ENCODE results near the gene RASGRF1. TPM values are rescaled to one million over a fixed set of nuclear protein-coding genes. Genes with fewer than 3 reads are reported as not detected.

RASGRF1 gene
- total RNA-seq, 1 donor from 2014 or later: not detected

- Mint-ChIP-seq H3K27me3 (ENCODE audit: unreplicated experiment) (no peaks in the 10 kb centered on the region), H3K4me3 (ENCODE audit: unreplicated experiment) (no peak overlapping the region), H3K27ac (ENCODE audit: unreplicated experiment) (no peak overlapping the region), H3K9me3 (ENCODE audit: unreplicated experiment) (no peaks in the 10 kb centered on the region), H3K36me3 (ENCODE audit: low read depth, unreplicated experiment) (peaks cover 8% of the 10 kb centered on the region), H3K4me1 (ENCODE audit: unreplicated experiment) (peaks cover 10% of the 10 kb centered on the region)
- DNase-seq (ENCODE audit: low spot score): no peak
- TF ChIP-seq, protein P1, sequence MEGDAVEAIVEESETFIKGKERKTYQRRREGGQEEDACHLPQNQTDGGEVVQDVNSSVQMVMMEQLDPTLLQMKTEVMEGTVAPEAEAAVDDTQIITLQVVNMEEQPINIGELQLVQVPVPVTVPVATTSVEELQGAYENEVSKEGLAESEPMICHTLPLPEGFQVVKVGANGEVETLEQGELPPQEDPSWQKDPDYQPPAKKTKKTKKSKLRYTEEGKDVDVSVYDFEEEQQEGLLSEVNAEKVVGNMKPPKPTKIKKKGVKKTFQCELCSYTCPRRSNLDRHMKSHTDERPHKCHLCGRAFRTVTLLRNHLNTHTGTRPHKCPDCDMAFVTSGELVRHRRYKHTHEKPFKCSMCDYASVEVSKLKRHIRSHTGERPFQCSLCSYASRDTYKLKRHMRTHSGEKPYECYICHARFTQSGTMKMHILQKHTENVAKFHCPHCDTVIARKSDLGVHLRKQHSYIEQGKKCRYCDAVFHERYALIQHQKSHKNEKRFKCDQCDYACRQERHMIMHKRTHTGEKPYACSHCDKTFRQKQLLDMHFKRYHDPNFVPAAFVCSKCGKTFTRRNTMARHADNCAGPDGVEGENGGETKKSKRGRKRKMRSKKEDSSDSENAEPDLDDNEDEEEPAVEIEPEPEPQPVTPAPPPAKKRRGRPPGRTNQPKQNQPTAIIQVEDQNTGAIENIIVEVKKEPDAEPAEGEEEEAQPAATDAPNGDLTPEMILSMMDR (IDR thresholded peaks at IDR 0.05; ENCODE audit: unreplicated experiment): no peak
Observed at GRCh38 chr15:78916088-78916487, 174.5 kb downstream of the RASGRF1 start.

- H3K4me3 Mint-ChIP-seq (ENCODE audit: unreplicated experiment): no peak overlapping the region
- H3K27ac Mint-ChIP-seq (ENCODE audit: unreplicated experiment): no peak overlapping the region
- peaks cover 10% of the 10 kb centered on the region for H3K4me1 Mint-ChIP-seq (ENCODE audit: unreplicated experiment)
- no peak for DNase-seq (ENCODE audit: low spot score)
- no peaks in the 10 kb centered on the region for H3K9me3 Mint-ChIP-seq (ENCODE audit: unreplicated experiment)
- no peaks in the 10 kb centered on the region for H3K27me3 Mint-ChIP-seq (ENCODE audit: unreplicated experiment)
- peaks cover 8% of the 10 kb centered on the region for H3K36me3 Mint-ChIP-seq (ENCODE audit: low read depth, unreplicated experiment)
- TF ChIP-seq, protein P1 (IDR thresholded peaks at IDR 0.05; ENCODE audit: unreplicated experiment): no peak
Observed at GRCh38 chr15:78915341-78916087, 175.1 kb downstream of the RASGRF1 start.

- Mint-ChIP-seq H3K4me3 (ENCODE audit: unreplicated experiment) (no peak overlapping the region), H3K4me1 (ENCODE audit: unreplicated experiment) (peaks cover 17% of the 10 kb centered on the region), H3K27me3 (ENCODE audit: unreplicated experiment) (no peaks in the 10 kb centered on the region), H3K36me3 (ENCODE audit: low read depth, unreplicated experiment) (peaks cover 14% of the 10 kb centered on the region), H3K27ac (ENCODE audit: unreplicated experiment) (no peak overlapping the region), H3K9me3 (ENCODE audit: unreplicated experiment) (no peaks in the 10 kb centered on the region)
- DNase-seq (ENCODE audit: low spot score): no peak
- TF ChIP-seq, protein P1 (IDR thresholded peaks at IDR 0.05; ENCODE audit: unreplicated experiment): peak; percentile 53
Observed at GRCh38 chr15:78914027-78914764, 176.4 kb downstream of the RASGRF1 start.

DNA sequence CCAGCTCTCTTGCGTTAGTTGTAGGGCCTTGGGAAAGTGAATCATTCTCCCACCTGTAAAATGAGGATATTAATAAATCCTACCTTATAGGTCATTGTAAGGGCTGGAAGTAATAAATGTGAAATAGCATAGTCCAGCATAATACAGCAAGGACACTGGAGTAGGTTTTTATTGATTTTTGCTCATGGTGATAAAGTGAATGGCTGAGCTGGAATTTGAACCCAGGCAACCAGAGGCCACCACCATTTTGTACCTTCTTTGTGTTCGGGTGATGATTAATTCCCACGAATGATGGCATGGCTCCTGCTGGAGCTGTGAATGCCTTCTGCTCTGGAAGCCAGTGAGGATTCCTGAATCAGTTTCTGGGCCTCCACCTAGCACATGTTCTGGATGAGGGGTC lies 177.6 kb downstream of the RASGRF1 start:
- TF ChIP-seq, protein P1 (IDR thresholded peaks at IDR 0.05; ENCODE audit: unreplicated experiment): no peak
- Mint-ChIP-seq H3K36me3 (ENCODE audit: low read depth, unreplicated experiment) (peaks cover 14% of the 10 kb centered on the region), H3K4me1 (ENCODE audit: unreplicated experiment) (peaks cover 17% of the 10 kb centered on the region), H3K27ac (ENCODE audit: unreplicated experiment) (no peak overlapping the region), H3K4me3 (ENCODE audit: unreplicated experiment) (no peak overlapping the region), H3K27me3 (ENCODE audit: unreplicated experiment) (no peaks in the 10 kb centered on the region), H3K9me3 (ENCODE audit: unreplicated experiment) (no peaks in the 10 kb centered on the region)
- DNase-seq (ENCODE audit: low spot score): no peak

GRCh38 chr15:78912316-78912715 lies 178.3 kb downstream of the RASGRF1 start:
- Mint-ChIP-seq H3K27ac (ENCODE audit: unreplicated experiment) (peak overlapping the region; percentile 24), H3K4me1 (ENCODE audit: unreplicated experiment) (peaks cover 19% of the 10 kb centered on the region), H3K27me3 (ENCODE audit: unreplicated experiment) (no peaks in the 10 kb centered on the region), H3K36me3 (ENCODE audit: low read depth, unreplicated experiment) (peaks cover 14% of the 10 kb centered on the region), H3K4me3 (ENCODE audit: unreplicated experiment) (no peak overlapping the region), H3K9me3 (ENCODE audit: unreplicated experiment) (no peaks in the 10 kb centered on the region)
- no peak for DNase-seq (ENCODE audit: low spot score)
- TF ChIP-seq, protein P1 (IDR thresholded peaks at IDR 0.05; ENCODE audit: unreplicated experiment): no peak
